ENCODE data around the gene CCDC106. TPM values are rescaled to one million over a fixed set of nuclear protein-coding genes. Genes with fewer than 3 reads are reported as not detected.

CCDC106 gene
- total and polyA plus RNA-seq, 2 of the 4 experiments (the other 2 are of a cell fraction): 2.3 to 13.6 TPM

GRCh38 chr19:55684946-55685681, 37.1 kb downstream of the CCDC106 start:
- no peak overlapping the region for H4K5ac ChIP-seq (ENCODE audit: low read depth, low read length)
- no peak overlapping the region for H3K14ac ChIP-seq (replicated peaks; ENCODE audit: low read depth, low read length)
- no peak overlapping the region for H2BK5ac ChIP-seq (ENCODE audit: low read depth, low read length, poor library complexity, severe bottlenecking)
- peak overlapping the region; percentile 28 for H2AK9ac ChIP-seq (replicated peaks; ENCODE audit: low read depth, low read length, poor library complexity)
- no peak overlapping the region for H3K4me2 ChIP-seq (ENCODE audit: low read depth, low read length)
- no peak overlapping the region for H4K91ac ChIP-seq (ENCODE audit: insufficient read depth, low read depth, low read length)
- peaks cover 76% of the 10 kb centered on the region for H4K20me1 ChIP-seq (ENCODE audit: insufficient read depth, low read length)
- H3K4me1 ChIP-seq (ENCODE audit: control insufficient read depth, insufficient read depth, low read length): peaks cover 5% of the 10 kb centered on the region
- no peak overlapping the region for H3K27ac ChIP-seq (ENCODE audit: insufficient read depth, low read length)
- TF ChIP-seq FOS (IDR thresholded peaks at IDR 0.05; ENCODE audit: low read depth, low read length): no peak
- TF ChIP-seq BHLHE40 (IDR thresholded peaks at IDR 0.05; ENCODE audit: low read depth, low read length): no peak
- TF ChIP-seq MXI1 (IDR thresholded peaks at IDR 0.05; ENCODE audit: borderline replicate concordance, low read depth, low read length): no peak
- TF ChIP-seq RFX5 (IDR thresholded peaks at IDR 0.05; ENCODE audit: low read depth, low read length): no peak
- TF ChIP-seq MAFK (IDR thresholded peaks at IDR 0.05; ENCODE audit: low read depth, low read length): no peak
- TF ChIP-seq, protein P1, sequence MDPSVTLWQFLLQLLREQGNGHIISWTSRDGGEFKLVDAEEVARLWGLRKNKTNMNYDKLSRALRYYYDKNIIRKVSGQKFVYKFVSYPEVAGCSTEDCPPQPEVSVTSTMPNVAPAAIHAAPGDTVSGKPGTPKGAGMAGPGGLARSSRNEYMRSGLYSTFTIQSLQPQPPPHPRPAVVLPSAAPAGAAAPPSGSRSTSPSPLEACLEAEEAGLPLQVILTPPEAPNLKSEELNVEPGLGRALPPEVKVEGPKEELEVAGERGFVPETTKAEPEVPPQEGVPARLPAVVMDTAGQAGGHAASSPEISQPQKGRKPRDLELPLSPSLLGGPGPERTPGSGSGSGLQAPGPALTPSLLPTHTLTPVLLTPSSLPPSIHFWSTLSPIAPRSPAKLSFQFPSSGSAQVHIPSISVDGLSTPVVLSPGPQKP (IDR thresholded peaks at IDR 0.05; ENCODE audit: borderline replicate concordance, low read depth, low read length): no peak
- TF ChIP-seq MAZ (IDR thresholded peaks at IDR 0.05; ENCODE audit: borderline replicate concordance, low read depth, low read length): no peak
- no peak for TF ChIP-seq RCOR1 (IDR thresholded peaks at IDR 0.05; ENCODE audit: insufficient replicate concordance, low read length)
- no peak for TF ChIP-seq NFE2L2 (IDR thresholded peaks at IDR 0.05; ENCODE audit: low read depth, low read length)
- no peak for TF ChIP-seq CEBPB (IDR thresholded peaks at IDR 0.05; ENCODE audit: low read depth, low read length)
- TF ChIP-seq POLR2A (IDR thresholded peaks at IDR 0.05; ENCODE audit: low read depth, low read length): no peak
- TF ChIP-seq CHD1 (IDR thresholded peaks at IDR 0.05; ENCODE audit: low read depth, low read length): no peak
- TF ChIP-seq, protein P2, sequence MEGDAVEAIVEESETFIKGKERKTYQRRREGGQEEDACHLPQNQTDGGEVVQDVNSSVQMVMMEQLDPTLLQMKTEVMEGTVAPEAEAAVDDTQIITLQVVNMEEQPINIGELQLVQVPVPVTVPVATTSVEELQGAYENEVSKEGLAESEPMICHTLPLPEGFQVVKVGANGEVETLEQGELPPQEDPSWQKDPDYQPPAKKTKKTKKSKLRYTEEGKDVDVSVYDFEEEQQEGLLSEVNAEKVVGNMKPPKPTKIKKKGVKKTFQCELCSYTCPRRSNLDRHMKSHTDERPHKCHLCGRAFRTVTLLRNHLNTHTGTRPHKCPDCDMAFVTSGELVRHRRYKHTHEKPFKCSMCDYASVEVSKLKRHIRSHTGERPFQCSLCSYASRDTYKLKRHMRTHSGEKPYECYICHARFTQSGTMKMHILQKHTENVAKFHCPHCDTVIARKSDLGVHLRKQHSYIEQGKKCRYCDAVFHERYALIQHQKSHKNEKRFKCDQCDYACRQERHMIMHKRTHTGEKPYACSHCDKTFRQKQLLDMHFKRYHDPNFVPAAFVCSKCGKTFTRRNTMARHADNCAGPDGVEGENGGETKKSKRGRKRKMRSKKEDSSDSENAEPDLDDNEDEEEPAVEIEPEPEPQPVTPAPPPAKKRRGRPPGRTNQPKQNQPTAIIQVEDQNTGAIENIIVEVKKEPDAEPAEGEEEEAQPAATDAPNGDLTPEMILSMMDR (conservative IDR thresholded peaks at IDR 0.05; ENCODE audit: low read depth, low read length): no peak
- no peak for TF ChIP-seq RAD21 (IDR thresholded peaks at IDR 0.05; ENCODE audit: low read length)
- TF ChIP-seq SMC3 (IDR thresholded peaks at IDR 0.05; ENCODE audit: low read depth, low read length): no peak
- TF ChIP-seq, protein P3, sequence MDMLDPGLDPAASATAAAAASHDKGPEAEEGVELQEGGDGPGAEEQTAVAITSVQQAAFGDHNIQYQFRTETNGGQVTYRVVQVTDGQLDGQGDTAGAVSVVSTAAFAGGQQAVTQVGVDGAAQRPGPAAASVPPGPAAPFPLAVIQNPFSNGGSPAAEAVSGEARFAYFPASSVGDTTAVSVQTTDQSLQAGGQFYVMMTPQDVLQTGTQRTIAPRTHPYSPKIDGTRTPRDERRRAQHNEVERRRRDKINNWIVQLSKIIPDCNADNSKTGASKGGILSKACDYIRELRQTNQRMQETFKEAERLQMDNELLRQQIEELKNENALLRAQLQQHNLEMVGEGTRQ (IDR thresholded peaks at IDR 0.05; ENCODE audit: low read depth, low read length): no peak
- no peak overlapping the region for H3K4ac ChIP-seq (ENCODE audit: low read depth, low read length)
- H3K27me3 ChIP-seq (ENCODE audit: control insufficient read depth, insufficient read depth, low read length): no peaks in the 10 kb centered on the region
- peaks cover 8% of the 10 kb centered on the region; the same call in 1 of the 2 replicates for H3K9me1 ChIP-seq (ENCODE audit: insufficient read depth, low read length)
- WGBS, 2 experiments (ENCODE audit: extremely low coverage in 2 of 2, insufficient read length in 1 of 2): 95% methylated on average over 33 of the region's 60 CpGs; no CpG with 5 or more reads in 1 of the 2 experiments
- no peak overlapping the region for H3K9ac ChIP-seq (ENCODE audit: low read depth, low read length)
- H2BK15ac ChIP-seq (ENCODE audit: low read depth, low read length): no peak overlapping the region
- H2BK20ac ChIP-seq (ENCODE audit: low read depth, low read length): no peak overlapping the region
- no peak overlapping the region for H2AK5ac ChIP-seq (ENCODE audit: low read depth, low read length)
- no peak overlapping the region for H3K18ac ChIP-seq (ENCODE audit: low read depth, low read length)
- H3K4me3 ChIP-seq (ENCODE audit: insufficient read depth, low read depth, low read length): no peak overlapping the region
- no peak overlapping the region for H2BK120ac ChIP-seq (ENCODE audit: low read depth, low read length)
- in situ Hi-C loops (cut with MboI; ENCODE audit: low sequenced_read_pairs) (loop anchor here (25.0 kb wide), 1 partner anchor 452 kb away; the partner anchor contains the start of gene ZNF444), intact Hi-C loops (cut with micrococcal nuclease) (no loop called here), dilution Hi-C loops (cut with HindIII; ENCODE audit: low sequenced_read_pairs, unreplicated experiment) (no loop called here)
- H3K56ac ChIP-seq (ENCODE audit: extremely low read depth, insufficient read depth, low read length): no peak overlapping the region
- H3K9me3 ChIP-seq (ENCODE audit: control insufficient read depth, insufficient read depth, low read length): no peaks in the 10 kb centered on the region
- ChIA-PET CTCF (no interaction called here), POLR2A (ENCODE audit: unreplicated experiment) (no interaction called here)
- ATAC-seq (ENCODE audit: low read depth) (no peak), DNase-seq (no peak)
- H4K8ac ChIP-seq (ENCODE audit: low read depth in 2 of 2, low read length in 2 of 2): no peak overlapping the region
- peaks cover 59% of the 10 kb centered on the region for H3K36me3 ChIP-seq (ENCODE audit: control insufficient read depth, insufficient read depth, low read length)
- H3K23ac ChIP-seq (ENCODE audit: low read depth, low read length): no peak overlapping the region
- H2AFZ ChIP-seq (replicated peaks; ENCODE audit: low read length, poor library complexity): no peak overlapping the region
- BruUV-seq (replicated peaks): no TSS peak
- peaks cover 24 to 64% of the 10 kb centered on the region in 2 experiments for H3K79me1 ChIP-seq (ENCODE audit: low read depth in 1 of 2, low read length in 2 of 2)

Measured in IMR-90 (cell line).